ENCODE results near the gene RBM15B. TPM values are rescaled to one million over a fixed set of nuclear protein-coding genes. Genes with fewer than 3 reads are reported as not detected.

Gene RBM15B, protein sequence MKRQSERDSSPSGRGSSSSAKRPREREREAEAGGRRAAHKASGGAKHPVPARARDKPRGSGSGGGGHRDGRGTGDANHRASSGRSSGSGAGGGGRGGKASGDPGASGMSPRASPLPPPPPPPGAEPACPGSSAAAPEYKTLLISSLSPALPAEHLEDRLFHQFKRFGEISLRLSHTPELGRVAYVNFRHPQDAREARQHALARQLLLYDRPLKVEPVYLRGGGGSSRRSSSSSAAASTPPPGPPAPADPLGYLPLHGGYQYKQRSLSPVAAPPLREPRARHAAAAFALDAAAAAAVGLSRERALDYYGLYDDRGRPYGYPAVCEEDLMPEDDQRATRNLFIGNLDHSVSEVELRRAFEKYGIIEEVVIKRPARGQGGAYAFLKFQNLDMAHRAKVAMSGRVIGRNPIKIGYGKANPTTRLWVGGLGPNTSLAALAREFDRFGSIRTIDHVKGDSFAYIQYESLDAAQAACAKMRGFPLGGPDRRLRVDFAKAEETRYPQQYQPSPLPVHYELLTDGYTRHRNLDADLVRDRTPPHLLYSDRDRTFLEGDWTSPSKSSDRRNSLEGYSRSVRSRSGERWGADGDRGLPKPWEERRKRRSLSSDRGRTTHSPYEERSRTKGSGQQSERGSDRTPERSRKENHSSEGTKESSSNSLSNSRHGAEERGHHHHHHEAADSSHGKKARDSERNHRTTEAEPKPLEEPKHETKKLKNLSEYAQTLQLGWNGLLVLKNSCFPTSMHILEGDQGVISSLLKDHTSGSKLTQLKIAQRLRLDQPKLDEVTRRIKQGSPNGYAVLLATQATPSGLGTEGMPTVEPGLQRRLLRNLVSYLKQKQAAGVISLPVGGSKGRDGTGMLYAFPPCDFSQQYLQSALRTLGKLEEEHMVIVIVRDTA
- total RNA-seq, result 30.4 and 58.7 TPM in 2 replicates

DNA sequence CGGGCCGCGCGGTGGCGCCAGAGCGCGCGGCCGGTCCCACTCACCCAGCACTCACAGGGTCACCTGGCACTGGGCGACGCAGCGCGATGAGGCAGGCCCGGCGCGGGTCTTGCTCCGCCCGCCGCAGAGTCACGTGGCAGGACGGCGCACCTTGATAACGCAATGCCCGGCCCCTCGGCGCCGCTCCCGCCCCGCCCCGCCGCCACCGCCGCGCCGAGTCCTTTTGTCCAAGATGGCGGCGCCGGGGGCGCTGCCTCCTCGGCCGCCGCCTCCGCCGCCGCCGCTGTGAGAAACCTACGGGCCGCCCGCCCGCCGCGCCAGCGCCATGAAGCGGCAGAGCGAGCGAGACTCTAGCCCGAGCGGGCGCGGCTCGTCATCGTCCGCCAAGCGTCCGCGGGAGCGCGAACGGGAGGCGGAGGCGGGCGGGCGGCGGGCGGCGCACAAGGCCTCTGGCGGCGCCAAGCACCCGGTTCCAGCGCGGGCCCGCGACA is at the start of gene RBM15B:
Gene RBM15B, plus strand, starts transcription at position 211 of the 491 bp plus-strand sequence. Its CDS starts 115 bp downstream, at position 326.

DNA sequence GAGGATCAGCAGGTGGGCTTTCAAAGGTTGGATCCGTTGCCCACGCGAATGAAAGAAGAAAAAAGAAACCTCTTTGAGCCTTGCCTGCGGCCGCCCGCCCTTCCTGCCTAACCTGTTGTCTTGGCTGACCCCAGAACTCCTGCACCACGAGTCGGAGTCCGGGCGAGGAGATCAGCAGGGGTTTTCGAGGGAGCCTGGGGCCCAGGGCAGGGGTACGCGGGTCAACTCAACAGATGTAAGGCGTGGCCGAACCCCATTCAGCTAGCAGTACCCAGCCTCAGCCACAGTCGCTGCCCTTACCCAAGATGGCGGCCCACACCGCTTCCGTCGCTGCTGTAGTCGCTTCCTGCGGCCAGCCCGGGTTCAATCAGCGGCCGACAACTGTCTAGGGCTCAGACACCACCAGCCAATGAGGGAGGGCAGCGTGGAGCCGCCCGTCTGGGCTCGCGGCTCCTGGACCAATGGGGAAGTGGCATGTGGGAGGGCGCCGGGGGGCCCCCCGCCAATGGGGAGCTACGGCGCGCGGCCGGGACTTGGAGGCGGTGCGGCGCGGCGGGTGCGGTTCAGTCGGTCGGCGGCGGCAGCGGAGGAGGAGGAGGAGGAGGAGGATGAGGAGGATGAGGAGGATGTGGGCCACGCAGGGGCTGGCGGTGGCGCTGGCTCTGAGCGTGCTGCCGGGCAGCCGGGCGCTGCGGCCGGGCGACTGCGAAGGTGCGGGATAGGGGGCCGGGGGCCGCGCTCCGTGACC is 6.2 kb upstream of the RBM15B start, which contains the start of gene MANF:
Gene MANF, plus strand, starts transcription at position 566 of the 748 bp plus-strand sequence. Its CDS starts 52 bp downstream, at position 618.

Other genes with a start within 250 kb of the RBM15B start
- gene MANF, start 6.0 kb upstream of the RBM15B start, total RNA-seq, result 57.1 and 70.0 TPM in 2 replicates
- 12.7 and 14.8 TPM in 2 replicates for gene DCAF1, start 108.7 kb downstream of the RBM15B start, total RNA-seq
- 19.5 and 20.0 TPM in 2 replicates for gene RAD54L2, start 147.4 kb downstream of the RBM15B start, total RNA-seq